Ascending aorta (tissue), 2 donors: Measurements from ENCODE around the gene RNF220. TPM values are rescaled to one million over a fixed set of nuclear protein-coding genes. Genes with fewer than 3 reads are reported as not detected.

ENCODE experiments used
- DNase-seq, 2 donors: peaks; one replicate each; pipeline ENCODE4 v3.0.0-alpha.2; 2019; ENCODE audit warnings: low spot score in 2 of 2
- H3K27ac ChIP-seq, 2 donors: fragments of 200-600 bp; sonication (generic); one replicate each; pipeline ENCODE4 v1.5.1; 2016 to 2017; ENCODE audit warnings: mild to moderate bottlenecking in 1 of 2
- H3K27me3 ChIP-seq: fragments of 200-600 bp; sonication (generic); one replicate; pipeline ENCODE4 v1.5.1; 2017
- H3K36me3 ChIP-seq, 2 donors: fragments of 200-600 bp; sonication (generic); one replicate each; pipeline ENCODE4 v1.5.1; 2016
- H3K4me1 ChIP-seq, 2 donors: fragments of 200-600 bp; sonication (generic); one replicate each; pipeline ENCODE4 v1.5.1; 2016 to 2017; ENCODE audit warnings: mild to moderate bottlenecking in 1 of 2
- H3K4me3 ChIP-seq, 2 donors: fragments of 200-600 bp; sonication (generic); one replicate each; pipeline ENCODE4 v1.5.1; 2016 to 2017; ENCODE audit warnings: mild to moderate bottlenecking in 1 of 2
- H3K9me3 ChIP-seq, 2 donors: fragments of 200-600 bp; sonication (generic); one replicate each; pipeline ENCODE4 v1.5.1; 2016
- intact Hi-C: fragments of 100-400 bp; cut with DNase I; formaldehyde crosslinking; loops from one replicate; pipeline ENCODE4 v1.15.1; 2023
- total RNA-seq: library from RNA; depleted of rRNA; stranded (reverse); fragments of >200 nt; gene quantifications from one replicate; pipeline ENCODE4 v1.1.0, GENCODE V29; 2016
- TF ChIP-seq, protein P1 (sequence below), 3 experiments: fragments of 200-600 bp in 2 of 3; fragments of 450-650 bp in 1 of 3; sonication (generic) in 2 of 3; IDR thresholded peaks; one replicate each; pipeline ENCODE4 v1.5.1; 2016 to 2019; ENCODE audit warnings: antibody characterized with exemption in 3 of 3, mild to moderate bottlenecking in 1 of 3, moderate library complexity in 1 of 3

The RNF220 gene
- total RNA-seq, 1 donor from 2014 or later = 54.8 TPM

DNA sequence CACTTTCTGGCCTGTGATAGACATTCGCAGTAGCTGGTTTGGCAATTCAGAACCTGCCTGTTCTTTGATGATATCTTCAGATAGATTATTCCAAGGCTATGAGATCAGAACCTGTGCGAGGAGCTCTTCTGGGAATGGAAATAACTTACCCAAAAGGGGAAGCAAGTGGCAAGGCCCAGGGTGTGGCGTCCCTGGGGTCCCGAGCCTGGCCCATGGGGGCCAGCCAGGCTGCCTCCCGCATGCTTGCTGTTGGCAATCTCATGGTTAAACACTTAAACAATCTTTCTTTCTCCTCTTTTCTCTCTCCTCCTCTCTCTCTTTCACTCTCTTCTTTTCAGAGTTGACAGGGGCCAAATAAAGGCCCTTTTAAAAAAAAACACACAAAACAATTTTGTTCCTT, 108.1 kb downstream of the RNF220 start:
- DNase-seq = no peak
- Histone ChIP-seq H3K4me1 (no peaks in the 10 kb centered on the region), H3K27ac (no peak overlapping the region), H3K4me3 (no peak overlapping the region), H3K36me3 (no peaks in the 10 kb centered on the region), H3K27me3 (no peaks in the 10 kb centered on the region), H3K9me3 (no peaks in the 10 kb centered on the region)
- TF ChIP-seq, protein P1, sequence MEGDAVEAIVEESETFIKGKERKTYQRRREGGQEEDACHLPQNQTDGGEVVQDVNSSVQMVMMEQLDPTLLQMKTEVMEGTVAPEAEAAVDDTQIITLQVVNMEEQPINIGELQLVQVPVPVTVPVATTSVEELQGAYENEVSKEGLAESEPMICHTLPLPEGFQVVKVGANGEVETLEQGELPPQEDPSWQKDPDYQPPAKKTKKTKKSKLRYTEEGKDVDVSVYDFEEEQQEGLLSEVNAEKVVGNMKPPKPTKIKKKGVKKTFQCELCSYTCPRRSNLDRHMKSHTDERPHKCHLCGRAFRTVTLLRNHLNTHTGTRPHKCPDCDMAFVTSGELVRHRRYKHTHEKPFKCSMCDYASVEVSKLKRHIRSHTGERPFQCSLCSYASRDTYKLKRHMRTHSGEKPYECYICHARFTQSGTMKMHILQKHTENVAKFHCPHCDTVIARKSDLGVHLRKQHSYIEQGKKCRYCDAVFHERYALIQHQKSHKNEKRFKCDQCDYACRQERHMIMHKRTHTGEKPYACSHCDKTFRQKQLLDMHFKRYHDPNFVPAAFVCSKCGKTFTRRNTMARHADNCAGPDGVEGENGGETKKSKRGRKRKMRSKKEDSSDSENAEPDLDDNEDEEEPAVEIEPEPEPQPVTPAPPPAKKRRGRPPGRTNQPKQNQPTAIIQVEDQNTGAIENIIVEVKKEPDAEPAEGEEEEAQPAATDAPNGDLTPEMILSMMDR (IDR thresholded peaks at IDR 0.05) = no peak
- intact Hi-C loops = no loop called here

GRCh38 chr1:44514673-44515072, 109.6 kb downstream of the RNF220 start:
- TF ChIP-seq, protein P1 (IDR thresholded peaks at IDR 0.05) = no peak
- DNase-seq = no peak
- no peak overlapping the region for H3K4me3 ChIP-seq
- intact Hi-C loops = no loop called here
- H3K36me3 ChIP-seq = no peaks in the 10 kb centered on the region
- no peaks in the 10 kb centered on the region for H3K4me1 ChIP-seq
- no peaks in the 10 kb centered on the region for H3K27me3 ChIP-seq
- H3K27ac ChIP-seq = no peak overlapping the region
- no peaks in the 10 kb centered on the region for H3K9me3 ChIP-seq

- no peaks in the 10 kb centered on the region for H3K4me1 ChIP-seq
- no peaks in the 10 kb centered on the region for H3K36me3 ChIP-seq
- H3K4me3 ChIP-seq = no peak overlapping the region
- H3K9me3 ChIP-seq = no peaks in the 10 kb centered on the region
- no peak overlapping the region for H3K27ac ChIP-seq
- H3K27me3 ChIP-seq = no peaks in the 10 kb centered on the region
- no peak for DNase-seq
- TF ChIP-seq, protein P1 (IDR thresholded peaks at IDR 0.05) = no peak
- intact Hi-C loops = no loop called here
Observed at GRCh38 chr1:44515416-44515815, 110.4 kb downstream of the RNF220 start.

DNA sequence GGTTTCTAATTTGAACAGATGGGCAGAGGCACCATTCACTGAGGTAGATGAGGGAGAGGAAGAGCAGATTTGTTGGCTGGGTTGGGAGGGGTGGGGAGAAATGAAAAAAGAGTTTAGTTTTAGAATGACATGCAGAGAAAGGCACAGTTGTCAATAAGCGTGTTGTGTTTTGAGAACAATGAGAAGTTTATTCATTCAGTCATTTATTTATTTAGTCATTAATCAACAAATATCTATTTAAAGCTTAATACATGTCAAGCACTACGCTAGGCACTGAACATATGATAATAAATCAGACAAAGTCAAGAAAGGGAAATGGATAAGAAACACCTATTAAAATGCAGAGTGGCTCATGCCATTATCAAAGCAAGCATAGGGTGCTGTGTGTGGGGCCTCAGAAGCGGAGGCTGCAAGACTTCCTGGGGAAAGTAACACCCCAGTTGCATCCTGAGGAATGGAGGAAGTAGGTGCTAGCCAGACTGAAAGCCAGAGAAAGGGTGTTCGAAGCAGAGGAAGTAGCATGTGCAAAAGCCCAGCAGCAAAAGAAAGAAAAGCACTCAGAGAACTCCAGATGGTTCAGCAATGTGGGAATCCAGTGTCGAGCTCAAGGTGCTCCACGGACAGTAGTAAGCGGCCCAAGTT, 114.1 kb downstream of the RNF220 start:
- H3K27me3 ChIP-seq = no peaks in the 10 kb centered on the region
- H3K9me3 ChIP-seq = no peaks in the 10 kb centered on the region
- H3K36me3 ChIP-seq = no peaks in the 10 kb centered on the region
- intact Hi-C loops = no loop called here
- TF ChIP-seq, protein P1 (IDR thresholded peaks at IDR 0.05) = no peak
- no peak overlapping the region for H3K27ac ChIP-seq
- no peak overlapping the region for H3K4me3 ChIP-seq
- DNase-seq = no peak
- no peaks in the 10 kb centered on the region for H3K4me1 ChIP-seq

- Histone ChIP-seq H3K9me3 (no peaks in the 10 kb centered on the region), H3K27me3 (no peaks in the 10 kb centered on the region), H3K27ac (no peak overlapping the region), H3K36me3 (no peaks in the 10 kb centered on the region), H3K4me1 (no peaks in the 10 kb centered on the region), H3K4me3 (no peak overlapping the region)
- no peak for DNase-seq
- intact Hi-C loops = no loop called here
- TF ChIP-seq, protein P1 (IDR thresholded peaks at IDR 0.05) = no peak
Observed at GRCh38 chr1:44521378-44522080, 116.5 kb downstream of the RNF220 start.
